HG03558 (cell line): Measurements from ENCODE around the gene RBBP8NL.

Source experiments
- ATAC-seq: cut with Tn5 transposase; IDR thresholded peaks from one replicate; pipeline ENCODE4 v1.9.1; 2021; ENCODE audit warnings: moderate number of reproducible peaks; ENCODE audit not compliant: unreplicated experiment; ENCODE audit errors: extremely low read depth

RBBP8NL gene

DNA sequence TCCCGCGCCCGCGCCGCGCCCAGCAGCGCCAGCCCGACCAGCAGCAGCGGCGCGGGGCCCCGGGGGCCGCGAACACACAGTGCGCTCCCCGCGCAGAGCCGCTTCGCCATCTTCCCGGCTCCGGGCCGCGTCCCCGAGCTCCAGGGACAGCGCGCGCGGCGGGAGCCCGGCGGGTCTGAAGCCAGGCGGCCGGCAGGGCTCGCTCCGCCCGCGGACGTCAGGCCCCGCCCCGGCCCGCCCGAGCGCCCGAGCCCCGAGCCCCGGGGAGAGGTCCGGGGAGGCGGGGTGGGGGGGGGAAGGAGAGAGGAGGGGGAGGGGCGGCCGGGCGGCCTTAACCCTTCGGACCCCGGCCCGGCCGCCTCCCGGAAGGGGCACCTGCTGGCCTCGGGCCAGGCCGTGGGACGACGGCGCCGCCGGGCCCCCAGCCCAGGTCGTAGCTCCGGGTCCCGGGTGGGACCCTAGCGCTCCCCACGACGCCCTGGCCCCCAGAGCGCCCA is 60.2 kb downstream of the RBBP8NL start, which contains the start of gene LAMA5:
LAMA5 (minus strand) TSS at position 177 of the 497 bp plus-strand sequence; CDS start at position 110, 67 bp downstream.
- ATAC-seq, result no peak

- no peak for ATAC-seq
These were observed 60.8 kb downstream of the RBBP8NL start for GRCh38 chr20:62366370-62367135.

DNA sequence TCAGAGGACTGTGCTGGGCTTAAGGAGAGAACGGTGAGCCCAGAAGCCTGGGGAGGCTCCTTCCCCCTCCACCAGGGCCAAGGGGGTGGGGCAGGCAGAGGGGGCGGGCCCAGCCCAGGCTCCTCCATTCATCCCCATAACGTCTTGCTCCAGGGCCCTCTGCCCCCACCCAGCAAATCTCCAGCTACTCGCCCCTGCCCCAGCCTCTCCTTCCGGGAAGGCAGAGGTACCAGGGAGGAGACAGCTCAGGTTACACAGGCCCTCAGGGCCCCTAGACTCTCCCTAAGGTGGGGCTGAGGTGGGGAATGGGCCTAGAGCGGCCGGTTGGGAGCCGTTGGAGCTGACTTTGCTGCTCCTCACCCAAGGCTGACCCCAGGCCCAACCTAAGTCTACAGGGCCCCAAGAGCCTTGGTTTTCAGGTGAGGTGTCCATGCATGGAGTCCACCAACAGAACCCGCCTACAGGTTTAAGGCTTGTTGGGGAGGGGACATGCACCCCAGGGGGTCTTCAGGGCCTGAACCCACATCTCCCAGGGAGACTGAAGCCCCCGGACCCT is 61.4 kb downstream of the RBBP8NL start:
- ATAC-seq, result no peak

DNA sequence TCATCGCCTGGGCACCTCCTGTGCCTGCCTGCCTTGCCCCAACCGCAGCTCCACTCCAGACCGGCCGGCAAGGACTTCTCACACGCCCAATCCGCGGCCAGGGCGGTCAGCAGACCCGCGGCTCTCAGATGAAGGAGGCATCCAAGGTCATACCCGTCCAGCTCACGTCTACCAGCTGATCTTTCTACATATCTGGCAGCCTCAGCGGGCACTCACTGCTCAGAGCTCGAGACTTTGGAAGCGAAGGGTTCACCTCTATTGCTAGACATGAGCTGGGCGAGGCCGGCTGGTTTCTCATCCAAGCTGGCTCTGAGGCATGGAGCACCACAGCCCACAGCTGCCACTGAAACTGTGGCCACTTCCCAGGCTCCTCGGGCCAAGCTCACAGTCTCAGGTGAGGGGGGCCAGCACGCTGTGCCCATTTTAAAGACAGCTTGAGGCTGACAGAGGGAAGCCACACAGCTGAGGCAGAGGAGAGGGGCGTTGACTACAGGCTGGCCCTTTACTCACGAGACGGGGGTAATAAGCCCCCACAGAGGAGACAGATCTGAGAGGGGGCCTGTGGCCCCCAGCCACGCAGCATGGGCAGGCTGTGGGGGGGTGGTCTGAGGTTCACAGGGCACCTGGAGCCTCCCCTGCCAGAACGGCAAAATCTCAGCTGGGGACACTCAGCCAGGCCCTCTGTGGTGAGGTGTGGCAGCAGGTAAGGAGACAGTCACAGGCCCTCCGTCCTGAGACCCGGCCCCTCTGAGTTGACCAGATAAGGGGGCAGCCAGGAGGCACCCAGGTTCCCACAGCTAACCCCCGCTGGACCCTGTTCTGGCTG is 62.2 kb downstream of the RBBP8NL start:
- no peak for ATAC-seq

GRCh38 chr20:62363920-62364851 is 63.2 kb downstream of the RBBP8NL start:
- ATAC-seq, result no peak

DNA sequence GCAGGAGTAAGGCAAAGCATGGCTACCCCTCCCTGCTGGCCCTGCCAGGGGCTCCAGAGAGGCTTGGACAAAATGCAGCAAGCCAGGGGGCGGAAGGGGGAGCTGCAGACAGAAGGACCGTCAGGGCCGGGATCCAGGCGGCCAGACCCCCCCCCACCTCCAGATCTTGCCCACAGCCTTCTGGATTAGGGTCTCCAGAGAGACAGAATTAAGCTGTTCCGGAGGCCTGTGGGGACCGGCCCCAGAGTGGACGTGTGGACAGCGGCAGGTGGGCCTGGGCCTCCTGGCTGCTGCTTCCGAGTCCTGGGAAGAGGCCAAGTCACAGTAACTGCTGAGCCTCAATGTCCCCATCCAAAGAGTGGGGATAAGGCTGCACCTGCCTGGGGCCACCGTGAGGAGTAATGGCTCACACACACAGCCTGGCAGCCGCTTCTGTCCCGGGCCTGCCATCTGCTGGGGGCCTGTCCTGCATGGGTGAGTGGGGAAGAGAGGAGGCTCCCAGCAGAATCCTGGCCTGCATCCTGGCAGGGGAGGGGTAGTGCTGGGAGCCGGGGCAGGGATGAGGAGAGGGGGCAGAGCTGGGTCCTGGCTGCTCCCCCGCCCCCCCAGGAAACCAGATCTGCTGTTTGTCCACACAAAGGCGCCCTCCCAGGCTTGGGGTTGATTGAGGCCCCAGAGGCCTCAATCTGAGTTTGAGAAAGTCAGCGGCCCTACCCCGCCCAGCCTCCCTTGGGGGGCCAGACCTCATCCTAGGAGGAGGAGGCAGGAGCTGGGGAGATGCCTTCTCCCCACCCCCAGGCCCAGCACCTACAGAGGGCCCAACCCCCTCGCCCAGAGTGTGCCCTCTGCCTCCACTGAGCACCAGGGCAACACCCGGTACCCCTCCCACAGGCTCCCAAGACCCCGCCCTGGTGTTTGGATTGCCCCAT is 64.1 kb downstream of the RBBP8NL start:
- ATAC-seq, result no peak

- no peak for ATAC-seq
These were observed 64.8 kb downstream of the RBBP8NL start for GRCh38 chr20:62362590-62362940.

DNA sequence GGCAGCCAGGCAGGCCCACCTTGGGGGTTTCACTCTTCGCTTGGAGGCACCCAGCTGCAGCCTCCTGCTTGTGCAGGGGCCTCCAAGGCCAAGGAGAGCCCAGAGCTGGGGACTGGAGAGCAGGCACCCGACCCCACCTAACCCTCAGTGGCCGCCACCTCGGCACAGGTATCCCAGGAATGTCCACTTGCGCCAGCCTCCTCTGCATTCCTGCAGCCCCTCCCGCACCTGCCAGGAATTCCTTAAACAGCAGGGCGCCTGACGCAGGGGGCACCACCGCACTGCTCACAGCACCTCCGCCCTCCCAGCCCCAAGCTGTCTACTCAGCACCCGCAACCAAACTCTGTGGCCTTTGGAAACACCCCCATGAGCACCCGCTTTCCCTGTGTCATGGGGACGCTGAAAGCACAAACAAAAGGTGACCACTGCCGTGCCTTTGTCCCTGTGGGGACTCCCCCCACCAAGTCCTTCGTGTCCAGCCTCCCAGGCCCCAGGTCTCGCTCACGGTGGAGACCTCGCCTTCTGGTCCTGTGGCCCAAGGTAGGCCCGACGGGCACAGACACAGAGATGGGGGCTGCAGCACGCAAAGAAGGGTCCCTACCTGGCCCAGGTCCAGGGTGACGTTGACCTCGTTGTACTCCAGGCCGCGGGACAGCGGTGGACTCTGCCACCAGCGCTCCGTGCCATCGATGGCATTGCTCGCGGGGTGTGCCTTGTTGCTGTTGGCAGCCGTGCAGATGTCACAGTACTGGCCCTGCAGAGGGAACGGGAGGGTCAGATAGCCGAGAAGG is 65.3 kb downstream of the RBBP8NL start:
- ATAC-seq, result no peak

GRCh38 chr20:62360854-62361798 is 66.2 kb downstream of the RBBP8NL start:
- ATAC-seq, result no peak
